Heart right ventricle (tissue), 16 donors: ENCODE measurements around the gene CLRN1. TPM values are rescaled to one million over a fixed set of nuclear protein-coding genes. Genes with fewer than 3 reads are reported as not detected.
A peak's percentile ranks its signal among the peaks of the same experiment; 100 is the strongest.

ENCODE experiments used
- ATAC-seq, 8 donors: fragments of 200-7000 bp; cut with Tn5 transposase; one replicate each; pipeline ENCODE4 v1.9.1; 2020; ENCODE audit warnings: mild to moderate bottlenecking in 8 of 8, moderate library complexity in 8 of 8, moderate number of reproducible peaks in 1 of 8
- DNase-seq, 2 donors: peaks; one replicate each; pipeline ENCODE4 v3.0.0-alpha.2; 2020
- H3K27ac ChIP-seq, 10 donors: fragments of 200-600 bp; sonication (generic) in 2 of 10; one replicate each; pipeline versions ENCODE4 v1.5.0 to v1.8.0; 2020 to 2022; ENCODE audit warnings: mild to moderate bottlenecking in 3 of 10
- H3K27me3 ChIP-seq, 7 donors: fragments of 200-600 bp; one replicate each; pipeline ENCODE4 v1.8.0; 2021 to 2022; ENCODE audit warnings: mild to moderate bottlenecking in 2 of 7
- H3K36me3 ChIP-seq, 9 donors: fragments of 200-600 bp; sonication (generic) in 1 of 9; one replicate each; pipeline versions ENCODE4 v1.5.0 to v1.8.0; 2020 to 2022; ENCODE audit warnings: mild to moderate bottlenecking in 2 of 9
- H3K4me1 ChIP-seq, 9 donors: fragments of 200-600 bp; sonication (generic) in 1 of 9; one replicate each; pipeline versions ENCODE4 v1.5.0 to v1.8.0; 2020 to 2022; ENCODE audit warnings: mild to moderate bottlenecking in 4 of 9
- H3K4me3 ChIP-seq, 10 donors: fragments of 200-600 bp; sonication (generic) in 2 of 10; one replicate each; pipeline versions ENCODE4 v1.5.0 to v1.8.0; 2020 to 2022; ENCODE audit warnings: mild to moderate bottlenecking in 7 of 10, moderate library complexity in 2 of 10
- H3K9me3 ChIP-seq, 11 donors: fragments of 200-600 bp in 10 of 11; sonication (generic) in 2 of 11; one replicate each; pipeline versions ENCODE4 v1.5.0 to v1.8.0; 2013 to 2022; ENCODE audit warnings: mild to moderate bottlenecking in 2 of 11, control low read depth in 1 of 11, moderate library complexity in 1 of 11
- CTCF ChIP-seq, 9 donors: fragments of 200-600 bp; sonication (generic) in 2 of 9; IDR thresholded peaks; one replicate each; pipeline versions ENCODE4 v1.5.0 to v1.8.0; 2021 to 2022; ENCODE audit warnings: antibody characterized with exemption in 9 of 9, mild to moderate bottlenecking in 5 of 9, moderate library complexity in 1 of 9
- WGBS, 2 donors: extraction: QIAGEN DNeasy Blood & Tissue Kit; methylation state at CpG; one replicate each; pipeline ENCODE4 v1.1.7; 2013; ENCODE audit warnings: inconsistent platforms in 1 of 2; 5-methylcytosine and 5-hydroxymethylcytosine counted together
- intact Hi-C, 10 donors: fragments of 100-400 bp; cut with DNase I; formaldehyde crosslinking; loops; one replicate each; pipeline versions ENCODE4 v1.11.1 to v1.14.2; 2022
- polyA plus RNA-seq, 2 donors: library from polyadenylated mRNA; stranded (reverse); fragments of 200-250 nt; gene quantifications; one replicate each; pipeline ENCODE4 v1.2.3, GENCODE V29; 2013
- total RNA-seq, 10 donors: library from RNA; stranded (reverse); fragmentation: NEBNext Ultra II Directional in 3 of 10; extraction: Animal tissue kit (Norgen Biotek cat#: 25700) in 3 of 10; gene quantifications; one replicate each; pipeline versions ENCODE4 v1.2.1 to v1.2.4, GENCODE V29; 2021 to 2023
- donor health status: Arrhythmogenic right ventricular cardiomyopathy.
- donor health status: ischemic (EF 13 %, LVEDD 7.1; RV severe dilation, severe dysfunction).
- donor health status: healthy with polysubstance abuse.
- donor health status: DM: no; HTN: yes; CAD: no.
- donor health status: DM: no; HTN: no; CAD: no.
- donor health status: ischemic (EF 25% LVEDD 6.9; RV normal size, moderate dysfunction).
- donor health status: ischemic (EF 25% LVEDD 5.7; RV mildly dilated, moderate dysfunction).
- donor health status: healthy.
- donor health status: DM: yes; HTN: yes; CAD: no.
- donor health status: Ischemic cardiomyopathy.
- donor health status: ischemic (EF 35%, LVEDD 5.7; RV mildly dilated, moderate dysfunction).
- donor health status: nonischemic (EF 11% LVEDD 7.7; RV severe dilation, severe dysfunction).
- donor health status: DM: yes; HTN: yes; CAD: no.
- donor health status: PGD.
- donor health status: ischemic (EF 29% LVEDD 5.4; RV normal size, mild dysfunction).
- donor health status: nonischemic (EF 23%, LVEDD 6.1; RV moderate dilation, normal function).

CLRN1 gene
- total and polyA plus RNA-seq, 12 donors: not detected

GRCh38 chr3:150921209-150921608 is 51.3 kb downstream of the CLRN1 start:
- no peak overlapping the region for H3K27ac ChIP-seq
- H3K36me3 ChIP-seq: no peaks in the 10 kb centered on the region
- H3K4me3 ChIP-seq: no peak overlapping the region
- H3K27me3 ChIP-seq: peaks cover 0 to 10% (median 0%) of the 10 kb centered on the region in 7 donors
- no peak for TF ChIP-seq CTCF (IDR thresholded peaks at IDR 0.05)
- ATAC-seq: no peak
- intact Hi-C loops: loop anchor here in 3 of 10 donors (5.0 to 10.0 kb wide), 2 partner anchors 224 to 226 kb away; no protein-coding TSS in a partner anchor
- H3K4me1 ChIP-seq: peaks cover 0 to 8% (median 0%) of the 10 kb centered on the region in 9 donors
- DNase-seq: no peak
- H3K9me3 ChIP-seq: no peaks in the 10 kb centered on the region
- WGBS, 2 donors: 82 to 85% methylated on average over 4 of the region's 4 CpGs

GRCh38 chr3:150920236-150920635 is 52.3 kb downstream of the CLRN1 start:
- Histone ChIP-seq H3K4me3 (no peak overlapping the region), H3K27me3 (peaks cover 0 to 7% (median 0%) of the 10 kb centered on the region in 7 donors), H3K9me3 (no peaks in the 10 kb centered on the region), H3K4me1 (no peaks in the 10 kb centered on the region), H3K36me3 (no peaks in the 10 kb centered on the region), H3K27ac (no peak overlapping the region)
- TF ChIP-seq CTCF (IDR thresholded peaks at IDR 0.05): no peak
- 60 to 66% methylated on average over 2 of the region's 2 CpGs for WGBS, 2 donors
- intact Hi-C loops: loop anchor here in 3 of 10 donors (5.0 to 10.0 kb wide), 2 partner anchors 225 to 227 kb away; no protein-coding TSS in a partner anchor
- DNase-seq (no peak), ATAC-seq (no peak)

- Histone ChIP-seq H3K27me3 (peaks cover 0 to 6% (median 0%) of the 10 kb centered on the region in 7 donors), H3K9me3 (no peaks in the 10 kb centered on the region), H3K4me1 (peaks cover 0 to 13% (median 0%) of the 10 kb centered on the region in 9 donors), H3K4me3 (no peak overlapping the region), H3K27ac (no peak overlapping the region), H3K36me3 (no peaks in the 10 kb centered on the region)
- ATAC-seq (no peak), DNase-seq (no peak)
- TF ChIP-seq CTCF (IDR thresholded peaks at IDR 0.05): no peak
- 41 to 47% methylated on average over 7 of the region's 7 CpGs for WGBS, 2 donors
- intact Hi-C loops: no loop called here
Measured at GRCh38 chr3:150917951-150918350, 54.6 kb downstream of the CLRN1 start.

- Histone ChIP-seq H3K9me3 (no peaks in the 10 kb centered on the region), H3K4me3 (no peak overlapping the region), H3K27ac (peak overlapping the region in 5 of 10 donors; percentile 5 to 67 (median 33)), H3K36me3 (no peaks in the 10 kb centered on the region), H3K27me3 (peaks cover 0 to 5% (median 0%) of the 10 kb centered on the region in 7 donors), H3K4me1 (peaks cover 0 to 21% (median 0%) of the 10 kb centered on the region in 9 donors)
- intact Hi-C loops: no loop called here
- WGBS, 2 donors: 21 to 23% methylated on average over 4 of the region's 4 CpGs
- ATAC-seq: peak in 7 of 8 donors; percentile 41 to 92 (median 76)
- DNase-seq: no peak
- TF ChIP-seq CTCF (IDR thresholded peaks at IDR 0.05): no peak
Measured at GRCh38 chr3:150913133-150913922, 59.2 kb downstream of the CLRN1 start.
